Measurements from ENCODE around the gene CCSER1. TPM values are rescaled to one million over a fixed set of nuclear protein-coding genes. Genes with fewer than 3 reads are reported as not detected.

Gene CCSER1
- total RNA-seq, 1 experiment from 2014 or later: 0.05 TPM

DNA sequence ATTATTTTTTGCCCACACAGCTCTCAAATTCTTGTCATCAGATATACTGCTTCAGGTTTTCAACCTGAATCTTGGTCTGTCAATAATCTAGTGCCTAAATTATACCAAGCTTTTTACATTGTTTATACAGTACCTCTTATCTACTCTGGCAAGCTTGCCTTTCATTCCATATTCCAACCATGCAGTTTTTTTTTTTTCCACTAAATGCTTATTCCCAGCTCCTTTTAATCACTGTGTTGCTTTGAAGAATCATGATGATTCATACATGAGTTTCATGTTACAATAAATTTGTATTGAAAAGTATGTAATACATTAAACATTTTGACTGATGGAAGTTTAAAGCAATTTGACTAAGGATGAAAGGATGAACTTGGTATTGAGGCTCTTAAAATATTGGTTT, 949.0 kb downstream of the CCSER1 start:
- CTCF ChIA-PET: no interaction called here
- DNase-seq (ENCODE audit: low read depth, low spot score): no peak

DNA sequence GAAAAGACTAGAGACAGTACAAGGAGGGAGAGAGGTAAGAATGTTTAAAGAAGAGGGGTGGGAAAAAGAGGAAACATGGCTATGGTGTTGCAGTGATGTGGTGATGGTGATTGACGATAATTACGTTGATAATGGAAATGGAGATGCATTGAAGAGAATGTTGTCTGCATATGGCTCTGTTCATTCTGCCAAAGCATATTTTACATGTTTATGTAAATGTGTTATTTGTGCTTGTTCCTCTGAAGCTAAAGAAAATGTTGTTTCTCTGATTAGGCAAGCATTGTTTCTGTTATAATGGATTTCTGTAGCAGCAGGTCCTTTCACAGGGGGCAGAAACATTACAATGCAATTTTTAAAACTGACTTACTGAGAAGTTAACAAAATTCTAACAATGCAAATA, 958.8 kb downstream of the CCSER1 start:
- no peak overlapping the region for H3K4me3 ChIP-seq (ENCODE audit: low read depth in 2 of 2, low read length in 2 of 2)
- DNase-seq (ENCODE audit: low read depth, low spot score) (no peak), ATAC-seq (no peak)
- H3K9me3 ChIP-seq (ENCODE audit: control insufficient read depth, insufficient read depth, low read depth, low read length): no peaks in the 10 kb centered on the region
- no TSS peak for BruUV-seq (replicated peaks)
- no peak for TF ChIP-seq POLR2AphosphoS5 (IDR thresholded peaks at IDR 0.05; ENCODE audit: low read depth, low read length)
- TF ChIP-seq, protein P1, sequence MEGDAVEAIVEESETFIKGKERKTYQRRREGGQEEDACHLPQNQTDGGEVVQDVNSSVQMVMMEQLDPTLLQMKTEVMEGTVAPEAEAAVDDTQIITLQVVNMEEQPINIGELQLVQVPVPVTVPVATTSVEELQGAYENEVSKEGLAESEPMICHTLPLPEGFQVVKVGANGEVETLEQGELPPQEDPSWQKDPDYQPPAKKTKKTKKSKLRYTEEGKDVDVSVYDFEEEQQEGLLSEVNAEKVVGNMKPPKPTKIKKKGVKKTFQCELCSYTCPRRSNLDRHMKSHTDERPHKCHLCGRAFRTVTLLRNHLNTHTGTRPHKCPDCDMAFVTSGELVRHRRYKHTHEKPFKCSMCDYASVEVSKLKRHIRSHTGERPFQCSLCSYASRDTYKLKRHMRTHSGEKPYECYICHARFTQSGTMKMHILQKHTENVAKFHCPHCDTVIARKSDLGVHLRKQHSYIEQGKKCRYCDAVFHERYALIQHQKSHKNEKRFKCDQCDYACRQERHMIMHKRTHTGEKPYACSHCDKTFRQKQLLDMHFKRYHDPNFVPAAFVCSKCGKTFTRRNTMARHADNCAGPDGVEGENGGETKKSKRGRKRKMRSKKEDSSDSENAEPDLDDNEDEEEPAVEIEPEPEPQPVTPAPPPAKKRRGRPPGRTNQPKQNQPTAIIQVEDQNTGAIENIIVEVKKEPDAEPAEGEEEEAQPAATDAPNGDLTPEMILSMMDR (IDR thresholded peaks at IDR 0.05): no peak
- TF ChIP-seq TCF7L2 (IDR thresholded peaks at IDR 0.05; ENCODE audit: low read depth, low read length): no peak
- TF ChIP-seq, protein P2, sequence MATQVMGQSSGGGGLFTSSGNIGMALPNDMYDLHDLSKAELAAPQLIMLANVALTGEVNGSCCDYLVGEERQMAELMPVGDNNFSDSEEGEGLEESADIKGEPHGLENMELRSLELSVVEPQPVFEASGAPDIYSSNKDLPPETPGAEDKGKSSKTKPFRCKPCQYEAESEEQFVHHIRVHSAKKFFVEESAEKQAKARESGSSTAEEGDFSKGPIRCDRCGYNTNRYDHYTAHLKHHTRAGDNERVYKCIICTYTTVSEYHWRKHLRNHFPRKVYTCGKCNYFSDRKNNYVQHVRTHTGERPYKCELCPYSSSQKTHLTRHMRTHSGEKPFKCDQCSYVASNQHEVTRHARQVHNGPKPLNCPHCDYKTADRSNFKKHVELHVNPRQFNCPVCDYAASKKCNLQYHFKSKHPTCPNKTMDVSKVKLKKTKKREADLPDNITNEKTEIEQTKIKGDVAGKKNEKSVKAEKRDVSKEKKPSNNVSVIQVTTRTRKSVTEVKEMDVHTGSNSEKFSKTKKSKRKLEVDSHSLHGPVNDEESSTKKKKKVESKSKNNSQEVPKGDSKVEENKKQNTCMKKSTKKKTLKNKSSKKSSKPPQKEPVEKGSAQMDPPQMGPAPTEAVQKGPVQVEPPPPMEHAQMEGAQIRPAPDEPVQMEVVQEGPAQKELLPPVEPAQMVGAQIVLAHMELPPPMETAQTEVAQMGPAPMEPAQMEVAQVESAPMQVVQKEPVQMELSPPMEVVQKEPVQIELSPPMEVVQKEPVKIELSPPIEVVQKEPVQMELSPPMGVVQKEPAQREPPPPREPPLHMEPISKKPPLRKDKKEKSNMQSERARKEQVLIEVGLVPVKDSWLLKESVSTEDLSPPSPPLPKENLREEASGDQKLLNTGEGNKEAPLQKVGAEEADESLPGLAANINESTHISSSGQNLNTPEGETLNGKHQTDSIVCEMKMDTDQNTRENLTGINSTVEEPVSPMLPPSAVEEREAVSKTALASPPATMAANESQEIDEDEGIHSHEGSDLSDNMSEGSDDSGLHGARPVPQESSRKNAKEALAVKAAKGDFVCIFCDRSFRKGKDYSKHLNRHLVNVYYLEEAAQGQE (IDR thresholded peaks at IDR 0.05; ENCODE audit: insufficient read depth in 1 of 2, low read depth in 2 of 2, low read length in 1 of 2): no peak
- no peak for TF ChIP-seq SIN3A (IDR thresholded peaks at IDR 0.05; ENCODE audit: borderline replicate concordance, insufficient read depth, low read depth, low read length)
- ChIA-PET POLR2A (no interaction called here), CTCF (interaction anchor here (0.6 kb wide), 1 partner anchor 291 kb away, joined by 4 read pairs; no protein-coding TSS in a partner anchor)
- intact Hi-C loops (cut with micrococcal nuclease; ENCODE audit: unreplicated experiment): no loop called here
- no peaks in the 10 kb centered on the region for H3K27me3 ChIP-seq (ENCODE audit: control insufficient read depth, insufficient read depth, low read length)
- no peaks in the 10 kb centered on the region; the same call in none of the 2 replicates for H3K4me1 ChIP-seq (ENCODE audit: control insufficient read depth, insufficient read depth, low read length)
- no peaks in the 10 kb centered on the region for H3K36me3 ChIP-seq (ENCODE audit: control insufficient read depth, insufficient read depth, low read length)
- in situ Hi-C loops (cut with HindIII; ENCODE audit: low pct_unique_long_range_greater_than_20kb, low sequenced_read_pairs): no loop called here
- no peak overlapping the region for H3K27ac ChIP-seq (ENCODE audit: low read length)

More for the DNA sequence above, 949.0 kb downstream of the CCSER1 start:
- H3K36me3 ChIP-seq (ENCODE audit: control insufficient read depth, insufficient read depth, low read length): no peaks in the 10 kb centered on the region; the same call in 1 of the 2 replicates
- no peaks in the 10 kb centered on the region for H3K4me1 ChIP-seq (ENCODE audit: control insufficient read depth, insufficient read depth, low read length)
- no peaks in the 10 kb centered on the region for H3K27me3 ChIP-seq (ENCODE audit: control insufficient read depth, insufficient read depth, low read length)
- BruUV-seq (replicated peaks): no TSS peak
- in situ Hi-C loops (cut with HindIII; ENCODE audit: low pct_unique_long_range_greater_than_20kb, low sequenced_read_pairs) (no loop called here), intact Hi-C loops (cut with micrococcal nuclease; ENCODE audit: unreplicated experiment) (loop anchor here (2.0 kb wide), 1 partner anchor 31 kb away; no protein-coding TSS in a partner anchor)
- TF ChIP-seq, protein P1 (IDR thresholded peaks at IDR 0.05): no peak
- TF ChIP-seq TCF7L2 (IDR thresholded peaks at IDR 0.05; ENCODE audit: low read depth, low read length) (no peak), POLR2AphosphoS5 (IDR thresholded peaks at IDR 0.05; ENCODE audit: low read depth, low read length) (no peak), SIN3A (IDR thresholded peaks at IDR 0.05; ENCODE audit: borderline replicate concordance, insufficient read depth, low read depth, low read length) (no peak)
- TF ChIP-seq, protein P2 (IDR thresholded peaks at IDR 0.05; ENCODE audit: insufficient read depth in 1 of 2, low read depth in 2 of 2, low read length in 1 of 2): no peak
- ATAC-seq: no peak
- no peaks in the 10 kb centered on the region for H3K9me3 ChIP-seq (ENCODE audit: control insufficient read depth, insufficient read depth, low read depth, low read length)
- POLR2A ChIA-PET: no interaction called here
- no peak overlapping the region for H3K4me3 ChIP-seq (ENCODE audit: low read depth in 2 of 2, low read length in 2 of 2)
- H3K27ac ChIP-seq (ENCODE audit: low read length): no peak overlapping the region
